HAP-1 (cell line): ENCODE measurements around the gene CRYGC.

Experiments used
- DNase-seq, 2 experiments: peaks; one replicate each; pipeline ENCODE4 v3.0.0-alpha.2; 2016 to 2020; ENCODE audit warnings: low spot score in 2 of 2
- H3K27me3 ChIP-seq: fragments of 250-450 bp; sonication (Bioruptor Pico); 2 replicates; pipeline ENCODE4 v1.5.1; 2020; ENCODE audit warnings: low read depth, mild to moderate bottlenecking, moderate library complexity
- H3K36me3 ChIP-seq: fragments of 250-450 bp; sonication (Bioruptor Pico); replicated peaks from 2 replicates; pipeline ENCODE4 v1.5.1; 2020; ENCODE audit warnings: mild to moderate bottlenecking
- H3K4me1 ChIP-seq: fragments of 250-450 bp; sonication (Bioruptor Pico); 2 replicates; pipeline ENCODE4 v1.5.1; 2020; ENCODE audit warnings: mild to moderate bottlenecking
- H3K4me3 ChIP-seq: fragments of 250-450 bp; sonication (Bioruptor Pico); 2 replicates; pipeline ENCODE4 v1.5.1; 2020; ENCODE audit warnings: mild to moderate bottlenecking, moderate library complexity
- H3K9me3 ChIP-seq: fragments of 250-450 bp; sonication (Bioruptor Pico); 2 replicates; pipeline ENCODE4 v1.5.1; 2020; ENCODE audit warnings: mild to moderate bottlenecking, moderate library complexity
- in situ Hi-C: fragments of 300-500 bp; cut with MboI; formaldehyde crosslinking; loops from 3 replicates; pipeline ENCODE4 v1.14.3; 2020; ENCODE audit warnings: low sequenced_read_pairs, inconsistent platforms, mixed read lengths

CRYGC gene, protein sequence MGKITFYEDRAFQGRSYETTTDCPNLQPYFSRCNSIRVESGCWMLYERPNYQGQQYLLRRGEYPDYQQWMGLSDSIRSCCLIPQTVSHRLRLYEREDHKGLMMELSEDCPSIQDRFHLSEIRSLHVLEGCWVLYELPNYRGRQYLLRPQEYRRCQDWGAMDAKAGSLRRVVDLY

DNA sequence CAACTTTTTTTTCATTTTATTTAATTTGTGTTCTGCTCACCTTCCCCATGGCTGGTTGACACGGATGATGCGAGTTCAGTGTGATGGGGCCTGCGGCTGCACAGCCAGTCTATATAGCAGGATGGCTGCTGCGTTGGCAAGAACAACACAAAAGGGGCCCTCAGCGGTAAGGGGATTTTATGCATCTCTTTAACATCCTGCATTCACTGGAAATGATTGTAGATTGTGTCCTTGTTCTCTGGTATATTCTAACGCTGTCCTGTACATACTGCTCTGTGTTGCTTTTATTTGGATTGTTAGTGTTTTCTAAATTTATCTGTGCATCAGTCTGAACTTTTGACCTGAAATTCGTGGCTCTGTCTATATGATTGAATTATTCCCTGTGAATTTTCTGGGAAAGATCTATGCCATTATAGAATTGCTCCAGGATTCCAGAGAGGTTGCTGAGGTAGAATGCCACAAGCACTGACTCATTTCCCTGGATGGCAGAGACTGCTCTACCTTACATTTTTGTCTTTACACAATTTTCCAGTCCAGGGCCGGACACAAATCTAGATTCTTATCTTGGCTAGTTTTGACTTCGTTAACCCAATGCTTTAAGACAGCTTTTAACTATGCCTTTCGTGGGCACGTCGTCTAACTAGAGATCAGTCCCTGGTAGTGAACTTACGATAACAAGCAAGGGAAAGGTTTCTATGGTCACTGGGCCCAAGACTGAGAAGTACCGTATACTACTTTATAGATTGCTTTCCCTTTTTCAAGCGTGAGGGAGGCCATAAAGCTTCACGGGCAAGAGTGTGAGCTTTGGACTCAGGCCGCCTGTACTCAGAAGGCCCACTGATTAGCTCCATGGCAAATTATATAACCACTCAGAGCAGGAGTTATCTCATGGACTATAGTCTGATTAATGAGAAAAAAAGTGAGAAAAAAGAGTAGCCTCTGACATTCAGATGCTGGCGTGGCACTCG, at the start of gene CRYGC:
Gene CRYGC (minus strand): TSS at position 85 of the 968 bp plus-strand sequence. CDS start 36 bp downstream, at position 49.
- H3K9me3 ChIP-seq = no peaks in the 10 kb centered on the region
- no peaks in the 10 kb centered on the region for H3K4me1 ChIP-seq
- no peaks in the 10 kb centered on the region for H3K27me3 ChIP-seq
- in situ Hi-C loops = no loop called here
- DNase-seq = no peak
- H3K36me3 ChIP-seq = no peaks in the 10 kb centered on the region
- H3K4me3 ChIP-seq = no peak within 1 kb of the TSS

DNA sequence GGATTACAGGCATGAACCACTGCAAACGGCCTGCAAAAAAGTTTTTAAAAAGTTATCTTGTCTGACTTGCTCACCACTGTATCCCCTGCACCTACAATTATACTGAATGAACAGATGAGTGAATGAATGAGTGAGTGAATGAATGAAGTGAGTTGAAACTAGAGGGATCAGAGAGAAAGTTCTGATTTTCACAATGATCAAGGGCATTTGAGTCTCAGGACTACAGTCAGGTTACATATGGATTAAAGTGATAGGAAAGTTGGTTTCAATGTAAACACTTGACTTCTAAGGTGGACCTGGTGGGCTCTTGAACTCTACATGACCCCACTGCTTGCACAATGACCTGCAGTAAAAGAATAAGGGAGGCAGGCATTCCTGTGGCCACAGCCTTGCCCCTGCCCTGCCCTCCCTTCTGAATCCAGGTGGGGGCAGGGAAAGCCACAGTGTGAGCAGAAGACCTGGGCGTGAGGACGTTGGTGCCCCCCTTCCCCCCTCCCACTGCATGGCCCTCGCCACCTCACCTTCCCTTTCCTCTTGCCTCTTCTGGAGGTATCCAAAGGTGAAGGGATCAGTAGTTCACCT, 49.5 kb upstream of the CRYGC start:
- Histone ChIP-seq H3K9me3 (no peaks in the 10 kb centered on the region), H3K36me3 (no peaks in the 10 kb centered on the region), H3K27me3 (peaks cover 7% of the 10 kb centered on the region; the same call in 1 of the 2 replicates), H3K4me1 (peaks cover 5% of the 10 kb centered on the region), H3K4me3 (no peak overlapping the region)
- in situ Hi-C loops = no loop called here
- no peak for DNase-seq

DNA sequence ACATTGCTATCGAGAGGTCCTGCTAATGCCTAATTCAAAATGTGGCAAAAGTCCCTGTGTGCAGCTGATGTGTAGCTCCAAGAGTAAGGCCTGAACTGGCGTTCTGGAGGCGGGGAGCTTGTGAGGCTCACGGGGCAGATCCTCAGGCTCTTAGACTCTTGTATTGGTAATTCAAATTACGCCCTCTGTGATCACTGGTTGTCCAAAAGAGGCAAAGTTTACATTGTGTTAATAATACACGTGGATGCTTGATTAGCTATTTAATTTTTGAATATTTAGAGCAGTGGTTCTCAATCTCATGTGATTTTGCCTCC, 46.2 kb upstream of the CRYGC start:
- peaks cover 4% of the 10 kb centered on the region; the same call in 1 of the 2 replicates for H3K4me1 ChIP-seq
- peaks cover 2% of the 10 kb centered on the region; the same call in 1 of the 2 replicates for H3K27me3 ChIP-seq
- no peaks in the 10 kb centered on the region for H3K36me3 ChIP-seq
- no peaks in the 10 kb centered on the region for H3K9me3 ChIP-seq
- H3K4me3 ChIP-seq = no peak overlapping the region
- in situ Hi-C loops = no loop called here
- DNase-seq = no peak

DNA sequence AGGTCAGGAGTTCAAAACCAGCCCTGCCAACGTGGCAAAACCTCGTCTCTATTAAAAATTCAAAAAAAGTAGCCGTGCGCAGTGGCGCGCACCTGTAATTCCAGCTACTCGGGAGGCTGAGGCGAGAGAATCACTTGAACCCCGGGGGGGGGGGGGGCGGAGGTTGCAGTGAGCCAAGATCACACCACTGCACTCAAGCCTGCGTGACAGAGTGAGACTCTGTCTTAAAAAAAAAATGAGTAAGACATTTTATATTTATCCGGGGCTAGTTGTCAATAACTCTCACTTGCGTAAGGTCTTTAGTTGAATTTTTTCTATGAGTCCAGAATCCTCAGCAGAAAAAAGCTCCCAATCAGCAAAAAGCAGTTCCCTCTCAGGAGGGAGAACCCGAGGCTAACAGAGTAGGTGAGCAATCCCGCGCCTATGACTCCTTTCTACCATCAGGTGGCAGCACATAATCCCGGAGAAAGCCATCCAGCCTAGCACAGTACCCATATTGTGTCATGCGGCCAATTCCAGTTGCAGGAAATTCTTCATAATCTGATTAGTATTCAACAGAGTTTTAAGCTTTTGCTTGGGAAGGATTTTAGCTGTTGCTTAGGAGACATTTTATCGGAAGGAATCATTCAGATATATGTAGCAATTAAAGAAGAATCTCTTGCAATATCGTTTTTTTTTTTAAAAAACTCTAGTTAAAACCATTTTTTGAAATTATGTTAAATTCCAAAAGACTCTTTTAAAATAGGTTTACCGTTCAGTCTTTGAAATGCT, 45.6 kb upstream of the CRYGC start:
- Histone ChIP-seq H3K4me1 (no peaks in the 10 kb centered on the region), H3K9me3 (no peaks in the 10 kb centered on the region), H3K36me3 (no peaks in the 10 kb centered on the region), H3K4me3 (no peak overlapping the region), H3K27me3 (no peaks in the 10 kb centered on the region)
- in situ Hi-C loops = no loop called here
- peak; percentile 83 for DNase-seq

DNA sequence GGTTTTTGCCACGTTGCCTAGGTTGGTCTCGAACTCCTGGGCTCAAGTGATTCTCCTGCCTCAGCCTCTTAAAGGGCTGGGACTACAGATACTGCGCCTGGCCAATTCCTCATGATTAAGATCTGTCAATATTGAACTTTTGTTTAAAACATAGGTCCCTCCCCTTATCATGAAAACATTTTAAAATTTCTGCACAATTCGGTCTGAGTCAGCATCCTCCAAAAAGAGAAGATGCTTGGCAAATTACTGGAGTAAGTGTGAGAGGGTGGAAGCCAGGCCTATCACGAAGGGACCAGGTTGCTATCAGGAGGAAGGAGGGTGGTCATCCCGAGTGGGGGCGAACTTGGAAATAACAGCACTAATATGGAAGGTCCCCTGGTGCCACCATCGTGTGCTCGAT, 44.5 kb upstream of the CRYGC start:
- no peaks in the 10 kb centered on the region for H3K4me1 ChIP-seq
- H3K9me3 ChIP-seq = no peaks in the 10 kb centered on the region
- DNase-seq = no peak
- H3K36me3 ChIP-seq = no peaks in the 10 kb centered on the region
- peaks cover 4% of the 10 kb centered on the region for H3K27me3 ChIP-seq
- in situ Hi-C loops = no loop called here
- H3K4me3 ChIP-seq = no peak overlapping the region

DNA sequence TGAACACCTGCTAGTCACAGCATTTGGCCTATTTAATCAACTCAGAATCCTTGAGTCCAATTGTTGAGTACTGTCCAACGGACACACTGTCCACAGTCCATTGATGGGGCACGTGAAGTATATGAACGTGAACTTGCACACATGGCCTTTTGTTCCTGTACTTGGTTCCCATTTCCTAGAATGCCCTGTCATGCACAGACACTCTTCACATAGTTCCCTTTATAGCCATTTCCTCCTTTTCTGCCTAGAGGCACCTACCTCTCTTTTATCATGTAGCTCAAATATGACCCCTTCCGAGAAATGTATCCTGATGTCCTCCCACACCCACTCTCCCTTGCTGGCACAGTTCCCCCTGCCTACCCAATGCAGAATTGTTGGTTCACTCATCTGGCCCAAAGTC, 42.5 kb upstream of the CRYGC start:
- in situ Hi-C loops = no loop called here
- no peak for DNase-seq

DNA sequence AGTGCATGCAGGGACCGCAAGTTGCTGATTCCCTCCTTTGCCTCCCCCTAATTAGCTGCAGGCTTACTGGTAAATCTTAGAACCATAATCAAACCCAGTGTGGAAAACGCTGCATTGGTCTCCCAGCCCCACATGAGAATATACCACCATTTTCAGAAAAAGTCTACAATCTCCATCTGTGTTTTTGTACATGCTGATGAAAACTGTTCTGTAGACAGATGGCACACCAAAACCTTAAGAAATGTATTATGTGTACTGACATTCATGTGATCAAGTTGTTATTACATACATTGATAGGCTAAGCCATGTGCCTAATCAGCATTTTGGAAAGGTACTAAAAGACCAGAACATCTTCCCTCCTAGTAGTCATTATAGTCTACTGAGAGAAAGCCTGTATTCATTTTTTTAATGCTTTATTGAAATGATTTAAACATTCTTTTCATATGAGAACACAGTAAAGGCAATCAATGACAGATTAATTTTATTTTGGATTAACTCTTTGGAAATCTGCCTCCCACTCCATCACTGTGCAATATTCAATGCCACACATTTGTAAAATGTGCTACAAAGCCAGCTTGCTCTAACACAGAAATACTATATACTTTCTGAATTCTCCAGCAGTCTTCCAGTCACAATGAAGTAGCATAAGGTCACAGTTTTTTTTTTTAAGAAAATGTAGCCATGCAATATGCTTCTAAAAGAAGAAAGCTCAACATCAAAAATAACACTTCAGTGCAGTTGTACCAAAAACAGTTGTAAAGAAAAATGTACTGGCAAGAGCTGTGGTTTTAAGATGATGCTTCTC, 35.5 kb upstream of the CRYGC start:
- no peaks in the 10 kb centered on the region for H3K9me3 ChIP-seq
- in situ Hi-C loops = no loop called here
- DNase-seq = no peak
- H3K27me3 ChIP-seq = peaks cover 8% of the 10 kb centered on the region
- no peaks in the 10 kb centered on the region for H3K36me3 ChIP-seq
- no peaks in the 10 kb centered on the region for H3K4me1 ChIP-seq
- no peak overlapping the region for H3K4me3 ChIP-seq

More for the DNA sequence above, 42.5 kb upstream of the CRYGC start:
- H3K36me3 ChIP-seq = no peaks in the 10 kb centered on the region
- H3K27me3 ChIP-seq = peaks cover 4% of the 10 kb centered on the region
- no peaks in the 10 kb centered on the region for H3K9me3 ChIP-seq
- no peaks in the 10 kb centered on the region for H3K4me1 ChIP-seq
- no peak overlapping the region for H3K4me3 ChIP-seq

DNA sequence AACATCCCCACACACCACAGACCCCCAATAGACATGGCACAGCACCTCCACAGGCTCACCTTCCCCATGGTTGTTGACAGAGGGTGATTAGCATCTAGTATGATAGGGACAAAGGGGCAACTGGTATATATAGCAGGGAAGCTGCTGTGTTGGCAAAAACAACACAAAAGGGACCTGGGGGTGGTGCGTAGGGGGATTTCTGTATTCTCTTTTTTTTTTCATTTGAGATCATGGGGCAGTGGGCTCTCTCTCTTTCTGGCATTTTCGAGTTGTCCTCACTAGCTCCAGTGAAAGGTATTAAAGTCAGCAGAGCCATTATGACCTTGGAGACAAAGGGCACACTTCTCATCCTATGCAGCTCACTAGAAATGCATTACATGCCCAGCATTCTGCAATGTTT, 33.9 kb upstream of the CRYGC start, which contains the start of gene CRYGA:
Gene CRYGA (minus strand): TSS at position 101 of the 400 bp plus-strand sequence. CDS start 33 bp downstream, at position 68.
- H3K9me3 ChIP-seq = no peaks in the 10 kb centered on the region
- peaks cover 4% of the 10 kb centered on the region; the same call in 1 of the 2 replicates for H3K27me3 ChIP-seq
- in situ Hi-C loops = no loop called here
- H3K36me3 ChIP-seq = no peaks in the 10 kb centered on the region
- H3K4me3 ChIP-seq = no peak within 1 kb of the TSS
- no peaks in the 10 kb centered on the region for H3K4me1 ChIP-seq
- no peak for DNase-seq

DNA sequence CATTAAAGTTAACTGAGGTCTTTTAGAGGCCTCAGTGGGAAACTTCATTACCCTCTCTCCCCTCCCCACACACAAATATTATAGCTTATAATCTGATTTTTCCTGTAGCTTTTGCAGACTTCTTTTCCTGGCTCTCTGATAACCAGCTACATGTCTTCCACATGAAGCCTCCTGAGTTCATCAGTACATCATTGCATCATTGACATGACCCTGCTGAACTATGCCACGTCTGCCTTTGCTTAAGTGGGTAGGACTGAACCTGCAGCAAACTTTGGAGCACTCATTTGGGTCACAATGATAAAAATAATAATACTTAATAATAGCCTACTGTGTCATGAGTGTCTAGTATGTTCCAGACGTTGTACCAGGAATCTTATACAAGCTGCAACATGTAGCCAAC, 26.8 kb upstream of the CRYGC start:
- no peaks in the 10 kb centered on the region; the same call in 1 of the 2 replicates for H3K4me1 ChIP-seq
- H3K36me3 ChIP-seq = no peaks in the 10 kb centered on the region
- no peaks in the 10 kb centered on the region for H3K27me3 ChIP-seq
- H3K4me3 ChIP-seq = no peak overlapping the region
- in situ Hi-C loops = no loop called here
- no peak for DNase-seq
- H3K9me3 ChIP-seq = no peaks in the 10 kb centered on the region

DNA sequence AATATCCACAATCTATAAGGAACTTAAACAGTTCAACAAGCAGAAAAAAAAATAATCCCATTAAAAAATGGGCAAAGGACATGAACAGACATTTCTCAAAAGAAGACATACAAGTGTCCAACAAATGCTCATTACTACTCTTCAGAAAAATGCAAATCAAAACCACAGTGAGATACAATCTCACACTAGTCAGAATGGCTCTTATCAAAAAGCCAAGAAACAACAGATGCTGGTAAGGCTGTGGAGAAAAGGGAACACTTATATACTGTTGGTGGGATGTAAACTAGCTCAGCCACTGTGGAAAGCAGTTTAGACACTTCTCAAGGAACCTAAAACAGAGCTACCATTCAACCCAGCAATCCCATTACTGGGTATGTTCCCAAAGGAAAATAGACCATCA, 23.5 kb upstream of the CRYGC start:
- Histone ChIP-seq H3K36me3 (no peaks in the 10 kb centered on the region), H3K4me1 (no peaks in the 10 kb centered on the region; the same call in 1 of the 2 replicates), H3K9me3 (no peaks in the 10 kb centered on the region), H3K27me3 (no peaks in the 10 kb centered on the region), H3K4me3 (no peak overlapping the region)
- no peak for DNase-seq
- in situ Hi-C loops = no loop called here

DNA sequence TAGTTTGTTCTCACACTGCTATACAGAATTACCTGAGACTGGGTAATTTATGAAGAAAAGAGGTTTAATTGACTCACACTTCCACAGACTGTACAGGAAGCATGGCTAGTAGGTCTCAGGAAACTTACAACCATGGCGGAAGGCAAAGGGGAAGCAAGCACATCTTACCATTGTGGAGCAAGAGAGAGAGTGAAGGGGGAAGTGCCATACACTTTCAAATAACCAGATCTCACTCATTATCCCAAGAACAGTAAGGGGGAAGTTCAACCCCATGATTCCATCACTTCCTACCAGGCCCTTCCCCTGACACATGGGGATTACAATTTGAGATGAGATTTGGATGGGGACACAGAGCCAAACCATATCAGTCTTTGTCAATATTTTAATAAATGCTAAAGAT, 21.3 kb upstream of the CRYGC start:
- H3K27me3 ChIP-seq = no peaks in the 10 kb centered on the region
- no peak for DNase-seq
- H3K9me3 ChIP-seq = no peaks in the 10 kb centered on the region
- in situ Hi-C loops = no loop called here
- no peak overlapping the region for H3K4me3 ChIP-seq
- no peaks in the 10 kb centered on the region for H3K36me3 ChIP-seq
- H3K4me1 ChIP-seq = no peaks in the 10 kb centered on the region; the same call in 1 of the 2 replicates

DNA sequence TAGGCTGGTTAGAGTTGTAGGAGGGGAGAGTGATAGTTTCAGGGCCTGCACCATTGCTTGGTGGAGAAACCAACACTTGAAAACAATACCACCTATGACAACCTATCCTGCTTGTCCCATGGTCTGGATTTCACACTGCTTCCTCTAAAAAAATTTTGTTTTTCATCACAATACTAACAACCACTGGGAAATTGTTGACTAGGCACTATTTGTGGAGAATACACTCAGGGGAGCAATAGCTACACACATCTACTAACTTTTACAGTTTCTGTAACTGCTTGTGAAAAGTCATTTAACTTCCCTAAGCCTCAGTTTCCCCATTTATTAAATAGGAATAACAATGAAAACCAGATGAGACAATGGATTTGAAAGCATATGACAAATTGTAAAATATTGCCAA, 20.5 kb upstream of the CRYGC start:
- Histone ChIP-seq H3K4me3 (no peak overlapping the region), H3K36me3 (no peaks in the 10 kb centered on the region), H3K9me3 (no peaks in the 10 kb centered on the region), H3K4me1 (no peaks in the 10 kb centered on the region), H3K27me3 (no peaks in the 10 kb centered on the region)
- in situ Hi-C loops = no loop called here
- DNase-seq = no peak

DNA sequence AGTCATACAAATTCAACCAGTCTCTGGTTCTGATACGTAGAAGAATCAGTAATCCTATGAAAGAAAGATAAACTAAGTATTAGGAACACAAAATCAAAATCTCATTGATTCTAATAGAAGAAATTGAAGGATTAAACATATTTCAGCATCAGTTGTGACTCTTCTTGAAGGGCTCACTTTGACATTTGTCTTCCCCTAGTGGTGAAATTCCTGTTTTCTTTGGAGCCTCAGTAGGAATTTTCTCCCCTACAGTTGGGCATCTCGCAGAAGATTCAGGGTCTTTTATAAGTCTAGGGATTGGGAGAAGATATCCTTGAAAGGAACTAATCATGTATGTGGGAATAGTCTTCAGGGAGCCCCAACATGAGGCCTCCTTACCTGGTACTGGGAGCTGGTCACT, 19.2 kb upstream of the CRYGC start:
- DNase-seq = no peak
- no peak overlapping the region for H3K4me3 ChIP-seq
- no peaks in the 10 kb centered on the region for H3K27me3 ChIP-seq
- no peaks in the 10 kb centered on the region for H3K4me1 ChIP-seq
- no peaks in the 10 kb centered on the region for H3K9me3 ChIP-seq
- in situ Hi-C loops = no loop called here
- H3K36me3 ChIP-seq = no peaks in the 10 kb centered on the region
